ENCODE measurements around the gene PRDM16. TPM values are rescaled to one million over a fixed set of nuclear protein-coding genes. Genes with fewer than 3 reads are reported as not detected.

PRDM16 gene
- total and polyA plus RNA-seq, 2 of the 4 experiments (the other 2 are of a cell fraction), result 0.02 TPM; not detected in 1

DNA sequence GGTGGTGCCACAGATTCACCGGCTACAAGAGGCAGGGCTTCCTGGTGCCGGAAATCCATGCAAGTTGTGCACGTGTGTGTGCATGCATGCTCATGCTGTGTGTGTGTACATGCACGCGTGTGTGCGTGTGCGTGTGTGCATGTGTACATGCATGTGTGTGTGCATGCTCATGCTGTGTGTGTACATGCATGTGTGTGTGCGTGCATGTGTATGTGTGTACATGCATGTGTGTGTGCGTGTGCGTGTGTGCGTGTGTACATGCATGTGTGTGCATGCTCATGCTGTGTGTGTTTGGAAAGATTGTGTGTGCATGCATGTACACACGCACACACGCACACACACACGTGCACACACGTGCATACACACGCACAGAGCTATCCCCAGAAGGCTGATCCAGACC lies 48.9 kb downstream of the PRDM16 start:
- CTCF ChIA-PET, result no interaction called here
- no peak overlapping the region for H4K91ac ChIP-seq (ENCODE audit: insufficient read depth, low read depth, low read length)
- no peak overlapping the region for H4K5ac ChIP-seq (ENCODE audit: low read depth, low read length)
- no peaks in the 10 kb centered on the region for H4K20me1 ChIP-seq (ENCODE audit: insufficient read depth, low read length)
- DNase-seq, result no peak
- no peaks in the 10 kb centered on the region for H3K4me1 ChIP-seq (ENCODE audit: control insufficient read depth, insufficient read depth, low read length)
- H2BK120ac ChIP-seq (ENCODE audit: low read depth, low read length), result no peak overlapping the region
- 89% methylated on average over 11 of the region's 16 CpGs; no CpG with 5 or more reads in 1 of the 2 experiments for WGBS, 2 experiments (ENCODE audit: extremely low coverage in 2 of 2, insufficient read length in 1 of 2)
- H2AK9ac ChIP-seq (replicated peaks; ENCODE audit: low read depth, low read length, poor library complexity), result no peak overlapping the region
- no peak overlapping the region for H3K9ac ChIP-seq (ENCODE audit: low read depth, low read length)
- H3K9me3 ChIP-seq (ENCODE audit: control insufficient read depth, insufficient read depth, low read length), result peaks cover 57% of the 10 kb centered on the region
- no peaks in the 10 kb centered on the region for H3K79me1 ChIP-seq (ENCODE audit: low read depth in 1 of 2, low read length in 2 of 2)
- no peaks in the 10 kb centered on the region for H3K9me1 ChIP-seq (ENCODE audit: insufficient read depth, low read length)
- H4K8ac ChIP-seq (ENCODE audit: low read depth in 2 of 2, low read length in 2 of 2), result no peak overlapping the region
- intact Hi-C loops (cut with micrococcal nuclease) (no loop called here), dilution Hi-C loops (cut with HindIII; ENCODE audit: low sequenced_read_pairs, unreplicated experiment) (no loop called here), in situ Hi-C loops (cut with MboI; ENCODE audit: low sequenced_read_pairs) (no loop called here)
- no peak overlapping the region for H3K4ac ChIP-seq (ENCODE audit: low read depth, low read length)
- H2AK5ac ChIP-seq (ENCODE audit: low read depth, low read length), result no peak overlapping the region
- TF ChIP-seq, protein P1, sequence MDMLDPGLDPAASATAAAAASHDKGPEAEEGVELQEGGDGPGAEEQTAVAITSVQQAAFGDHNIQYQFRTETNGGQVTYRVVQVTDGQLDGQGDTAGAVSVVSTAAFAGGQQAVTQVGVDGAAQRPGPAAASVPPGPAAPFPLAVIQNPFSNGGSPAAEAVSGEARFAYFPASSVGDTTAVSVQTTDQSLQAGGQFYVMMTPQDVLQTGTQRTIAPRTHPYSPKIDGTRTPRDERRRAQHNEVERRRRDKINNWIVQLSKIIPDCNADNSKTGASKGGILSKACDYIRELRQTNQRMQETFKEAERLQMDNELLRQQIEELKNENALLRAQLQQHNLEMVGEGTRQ (IDR thresholded peaks at IDR 0.05; ENCODE audit: low read depth, low read length), result no peak
- TF ChIP-seq POLR2A (IDR thresholded peaks at IDR 0.05; ENCODE audit: low read depth, low read length), result no peak
- no peak for TF ChIP-seq RFX5 (IDR thresholded peaks at IDR 0.05; ENCODE audit: low read depth, low read length)
- no peak for TF ChIP-seq MXI1 (IDR thresholded peaks at IDR 0.05; ENCODE audit: borderline replicate concordance, low read depth, low read length)
- TF ChIP-seq, protein P2, sequence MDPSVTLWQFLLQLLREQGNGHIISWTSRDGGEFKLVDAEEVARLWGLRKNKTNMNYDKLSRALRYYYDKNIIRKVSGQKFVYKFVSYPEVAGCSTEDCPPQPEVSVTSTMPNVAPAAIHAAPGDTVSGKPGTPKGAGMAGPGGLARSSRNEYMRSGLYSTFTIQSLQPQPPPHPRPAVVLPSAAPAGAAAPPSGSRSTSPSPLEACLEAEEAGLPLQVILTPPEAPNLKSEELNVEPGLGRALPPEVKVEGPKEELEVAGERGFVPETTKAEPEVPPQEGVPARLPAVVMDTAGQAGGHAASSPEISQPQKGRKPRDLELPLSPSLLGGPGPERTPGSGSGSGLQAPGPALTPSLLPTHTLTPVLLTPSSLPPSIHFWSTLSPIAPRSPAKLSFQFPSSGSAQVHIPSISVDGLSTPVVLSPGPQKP (IDR thresholded peaks at IDR 0.05; ENCODE audit: borderline replicate concordance, low read depth, low read length), result no peak
- TF ChIP-seq RAD21 (IDR thresholded peaks at IDR 0.05; ENCODE audit: low read length), result no peak
- no peak for TF ChIP-seq BHLHE40 (IDR thresholded peaks at IDR 0.05; ENCODE audit: low read depth, low read length)
- TF ChIP-seq CHD1 (IDR thresholded peaks at IDR 0.05; ENCODE audit: low read depth, low read length), result no peak
- no peak for TF ChIP-seq NFE2L2 (IDR thresholded peaks at IDR 0.05; ENCODE audit: low read depth, low read length)
- no peak for TF ChIP-seq MAZ (IDR thresholded peaks at IDR 0.05; ENCODE audit: borderline replicate concordance, low read depth, low read length)
- no peak for TF ChIP-seq MAFK (IDR thresholded peaks at IDR 0.05; ENCODE audit: low read depth, low read length)
- no TSS peak for BruUV-seq (replicated peaks)
- no peak overlapping the region for H3K4me2 ChIP-seq (ENCODE audit: low read depth, low read length)
- H3K4me3 ChIP-seq (ENCODE audit: insufficient read depth, low read depth, low read length), result no peak overlapping the region
- H2BK20ac ChIP-seq (ENCODE audit: low read depth, low read length), result no peak overlapping the region
- no peak overlapping the region for H3K27ac ChIP-seq (ENCODE audit: insufficient read depth, low read length)
- POLR2A ChIA-PET (ENCODE audit: unreplicated experiment), result no interaction called here
- no peak for ATAC-seq (ENCODE audit: low read depth)
- no peak overlapping the region for H2AFZ ChIP-seq (replicated peaks; ENCODE audit: low read length, poor library complexity)
- no peak overlapping the region for H3K14ac ChIP-seq (replicated peaks; ENCODE audit: low read depth, low read length)
- no peak overlapping the region for H3K56ac ChIP-seq (ENCODE audit: extremely low read depth, insufficient read depth, low read length)
- H3K18ac ChIP-seq (ENCODE audit: low read depth, low read length), result no peak overlapping the region
- H2BK5ac ChIP-seq (ENCODE audit: low read depth, low read length, poor library complexity, severe bottlenecking), result no peak overlapping the region
- H3K36me3 ChIP-seq (ENCODE audit: control insufficient read depth, insufficient read depth, low read length), result no peaks in the 10 kb centered on the region
- H3K23ac ChIP-seq (ENCODE audit: low read depth, low read length), result no peak overlapping the region
- H3K27me3 ChIP-seq (ENCODE audit: control insufficient read depth, insufficient read depth, low read length), result no peaks in the 10 kb centered on the region
- no peak overlapping the region for H2BK15ac ChIP-seq (ENCODE audit: low read depth, low read length)
